ENCODE data around the gene TNS2. TPM values are rescaled to one million over a fixed set of nuclear protein-coding genes. Genes with fewer than 3 reads are reported as not detected.

TNS2 gene
- total and polyA plus RNA-seq, 9 of the 15 experiments (the other 6 are each of a cell fraction or from before 2014, with no cell fraction given), result 0.28 to 3.1 (median 1.2) TPM; not detected in 1

DNA sequence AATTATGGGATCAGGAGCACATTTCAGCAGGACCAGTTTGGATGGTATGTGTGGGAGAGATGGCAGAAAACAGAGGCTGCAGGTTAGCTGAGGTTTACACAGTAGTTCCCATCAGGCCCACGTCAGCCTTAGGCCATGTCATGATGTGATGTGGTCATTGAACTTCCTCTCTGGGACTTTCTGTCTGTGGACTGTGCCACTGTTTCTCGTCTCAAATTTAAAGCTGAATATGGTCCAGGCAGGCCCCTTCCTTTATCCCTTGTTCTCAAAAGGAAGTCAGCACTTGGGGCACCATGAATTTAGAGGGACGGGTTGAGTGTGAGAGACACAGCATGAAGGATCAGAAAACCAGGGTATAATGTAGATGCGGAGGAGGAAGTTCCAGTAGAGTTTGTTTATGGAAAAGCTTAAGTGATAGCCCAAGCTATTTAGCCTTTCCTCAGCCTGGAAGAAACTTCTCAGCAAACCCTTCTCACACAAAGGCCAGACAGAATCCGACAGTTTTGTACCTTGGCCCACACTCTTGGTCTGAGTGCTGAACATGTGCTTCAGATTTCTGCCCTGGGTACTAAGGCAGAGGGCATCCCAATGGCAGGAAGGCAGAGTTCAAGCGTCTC lies 44.0 kb downstream of the TNS2 start (continued):
- TF ChIP-seq AFF1 (IDR thresholded peaks at IDR 0.05; ENCODE audit: low read depth in 1 of 2, partially characterized antibody in 2 of 2), result peak in 1 of 2 experiments; percentile 31

DNA sequence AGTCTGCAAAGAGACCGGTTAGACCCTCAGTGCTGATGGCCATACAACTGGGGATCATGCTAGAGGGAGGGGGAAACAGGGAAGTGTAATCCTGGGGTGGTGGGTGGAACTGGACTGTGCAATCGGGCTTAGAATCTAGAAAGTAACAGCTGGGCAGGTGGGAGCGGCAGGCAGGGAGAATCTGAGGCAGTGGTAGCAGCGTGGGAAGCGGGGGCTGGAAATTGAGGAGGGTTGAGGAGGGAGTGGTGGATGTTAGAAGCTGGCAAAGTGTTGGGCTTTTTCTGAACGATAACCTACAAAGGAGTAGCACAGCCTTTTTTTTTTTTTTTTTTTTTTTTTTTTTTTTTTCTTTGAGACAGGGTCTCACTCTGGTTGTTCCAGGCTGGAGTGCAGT lies 44.5 kb downstream of the TNS2 start:
- no peaks in the 10 kb centered on the region for H3K79me2 ChIP-seq (ENCODE audit: control insufficient read depth, insufficient read depth, low read length)
- intact Hi-C loops (cut with micrococcal nuclease), result no loop called here
- FAIRE-seq (no peak), DNase-seq (ENCODE audit: extremely low read depth in 1 of 4, low spot score in 3 of 4) (no peak), ATAC-seq (no peak)
- no peaks in the 10 kb centered on the region for H3K36me3 ChIP-seq (ENCODE audit: control insufficient read depth, insufficient read depth, low read length)
- ChIA-PET POLR2A (interaction anchor here (0.8 to 1.8 kb wide), 3 partner anchors 15 to 40 kb away, joined by 3 to 12 read pairs (median 6); partner anchors contain the start of gene SPRYD3), CTCF (ENCODE audit: low intra/inter-chr PET ratio) (no interaction called here)
- H3K4me2 ChIP-seq (ENCODE audit: insufficient read depth, low read length), result no peak overlapping the region
- no peak overlapping the region for H3K4me3 ChIP-seq
- peak overlapping the region; percentile 94 for H2AFZ ChIP-seq (ENCODE audit: low read depth, low read length)
- 40% methylated on average over 6 of the region's 6 CpGs for WGBS (ENCODE audit: insufficient coverage, low coverage, missing lambda C conversion rate)
- H3K9ac ChIP-seq (ENCODE audit: insufficient read depth in 1 of 2, low read depth in 2 of 2, low read length in 2 of 2), result peak overlapping the region in 1 of 2 experiments; percentile 65; a peak in 1 of 4 replicates
- in situ Hi-C loops (cut with MboI), result no loop called here
- no peak overlapping the region for H3K27ac ChIP-seq (ENCODE audit: extremely low read depth, low read depth, low read length)
- no peaks in the 10 kb centered on the region for H3K27me3 ChIP-seq (ENCODE audit: control insufficient read depth in 2 of 2, insufficient read depth in 2 of 2, low read length in 2 of 2)
- peaks cover 6% of the 10 kb centered on the region for H3K9me1 ChIP-seq (ENCODE audit: control insufficient read depth, insufficient read depth, low read length)
- H3K4me1 ChIP-seq (replicated peaks in 1 of 2; ENCODE audit: control insufficient read depth in 2 of 2, insufficient read depth in 2 of 2, low read length in 2 of 2), result peaks cover 31 to 33% of the 10 kb centered on the region in 2 experiments
- no peaks in the 10 kb centered on the region for H3K9me3 ChIP-seq (replicated peaks; ENCODE audit: control insufficient read depth, insufficient read depth, low read depth, low read length)
- H4K20me1 ChIP-seq (replicated peaks; ENCODE audit: control insufficient read depth, insufficient read depth, low read length), result no peaks in the 10 kb centered on the region
- no TSS peak for BruUV-seq (replicated peaks)
- TF ChIP-seq, protein P1, sequence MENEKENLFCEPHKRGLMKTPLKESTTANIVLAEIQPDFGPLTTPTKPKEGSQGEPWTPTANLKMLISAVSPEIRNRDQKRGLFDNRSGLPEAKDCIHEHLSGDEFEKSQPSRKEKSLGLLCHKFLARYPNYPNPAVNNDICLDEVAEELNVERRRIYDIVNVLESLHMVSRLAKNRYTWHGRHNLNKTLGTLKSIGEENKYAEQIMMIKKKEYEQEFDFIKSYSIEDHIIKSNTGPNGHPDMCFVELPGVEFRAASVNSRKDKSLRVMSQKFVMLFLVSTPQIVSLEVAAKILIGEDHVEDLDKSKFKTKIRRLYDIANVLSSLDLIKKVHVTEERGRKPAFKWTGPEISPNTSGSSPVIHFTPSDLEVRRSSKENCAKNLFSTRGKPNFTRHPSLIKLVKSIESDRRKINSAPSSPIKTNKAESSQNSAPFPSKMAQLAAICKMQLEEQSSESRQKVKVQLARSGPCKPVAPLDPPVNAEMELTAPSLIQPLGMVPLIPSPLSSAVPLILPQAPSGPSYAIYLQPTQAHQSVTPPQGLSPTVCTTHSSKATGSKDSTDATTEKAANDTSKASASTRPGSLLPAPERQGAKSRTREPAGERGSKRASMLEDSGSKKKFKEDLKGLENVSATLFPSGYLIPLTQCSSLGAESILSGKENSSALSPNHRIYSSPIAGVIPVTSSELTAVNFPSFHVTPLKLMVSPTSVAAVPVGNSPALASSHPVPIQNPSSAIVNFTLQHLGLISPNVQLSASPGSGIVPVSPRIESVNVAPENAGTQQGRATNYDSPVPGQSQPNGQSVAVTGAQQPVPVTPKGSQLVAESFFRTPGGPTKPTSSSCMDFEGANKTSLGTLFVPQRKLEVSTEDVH (IDR thresholded peaks at IDR 0.05; ENCODE audit: low read depth, partially characterized antibody), result no peak
- TF ChIP-seq BHLHE40 (IDR thresholded peaks at IDR 0.05; ENCODE audit: low read length), result no peak
- TF ChIP-seq ZBTB7A (IDR thresholded peaks at IDR 0.05; ENCODE audit: borderline replicate concordance, control insufficient read depth, low read depth, low read length), result peak; percentile 49; the same call in 1 of the 2 replicates
- TF ChIP-seq AFF1 (IDR thresholded peaks at IDR 0.05; ENCODE audit: low read depth in 1 of 2, partially characterized antibody in 2 of 2), result no peak
- TF ChIP-seq, protein P2, sequence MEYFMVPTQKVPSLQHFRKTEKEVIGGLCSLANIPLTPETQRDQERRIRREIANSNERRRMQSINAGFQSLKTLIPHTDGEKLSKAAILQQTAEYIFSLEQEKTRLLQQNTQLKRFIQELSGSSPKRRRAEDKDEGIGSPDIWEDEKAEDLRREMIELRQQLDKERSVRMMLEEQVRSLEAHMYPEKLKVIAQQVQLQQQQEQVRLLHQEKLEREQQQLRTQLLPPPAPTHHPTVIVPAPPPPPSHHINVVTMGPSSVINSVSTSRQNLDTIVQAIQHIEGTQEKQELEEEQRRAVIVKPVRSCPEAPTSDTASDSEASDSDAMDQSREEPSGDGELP (CRISPR knock-in tag; IDR thresholded peaks at IDR 0.05; ENCODE audit: borderline replicate concordance), result peak; percentile 64
- no peak for TF ChIP-seq KDM2B (CRISPR knock-in tag; IDR thresholded peaks at IDR 0.05)
